HG03066 (cell line): ENCODE measurements around the gene FAM185A.
A peak's percentile ranks its signal among the peaks of the same experiment; 100 is the strongest.
"Not testable (repeated sequence)": the region's sequence is repeated elsewhere in the genome, so short reads cannot be mapped to it uniquely, and the experiment has no call there.

Source experiments
- ATAC-seq: cut with Tn5 transposase; IDR thresholded peaks from one replicate; pipeline ENCODE4 v1.9.1; 2021; ENCODE audit warnings: low read depth; ENCODE audit not compliant: unreplicated experiment

FAM185A gene

GRCh38 chr7:102748605-102749444 lies at the start of gene FAM185A:
TSS of gene FAM185A (plus strand) at chr7:102748999. CDS start at chr7:102749208, 209 bp downstream.
- ATAC-seq, result peak; percentile 98

DNA sequence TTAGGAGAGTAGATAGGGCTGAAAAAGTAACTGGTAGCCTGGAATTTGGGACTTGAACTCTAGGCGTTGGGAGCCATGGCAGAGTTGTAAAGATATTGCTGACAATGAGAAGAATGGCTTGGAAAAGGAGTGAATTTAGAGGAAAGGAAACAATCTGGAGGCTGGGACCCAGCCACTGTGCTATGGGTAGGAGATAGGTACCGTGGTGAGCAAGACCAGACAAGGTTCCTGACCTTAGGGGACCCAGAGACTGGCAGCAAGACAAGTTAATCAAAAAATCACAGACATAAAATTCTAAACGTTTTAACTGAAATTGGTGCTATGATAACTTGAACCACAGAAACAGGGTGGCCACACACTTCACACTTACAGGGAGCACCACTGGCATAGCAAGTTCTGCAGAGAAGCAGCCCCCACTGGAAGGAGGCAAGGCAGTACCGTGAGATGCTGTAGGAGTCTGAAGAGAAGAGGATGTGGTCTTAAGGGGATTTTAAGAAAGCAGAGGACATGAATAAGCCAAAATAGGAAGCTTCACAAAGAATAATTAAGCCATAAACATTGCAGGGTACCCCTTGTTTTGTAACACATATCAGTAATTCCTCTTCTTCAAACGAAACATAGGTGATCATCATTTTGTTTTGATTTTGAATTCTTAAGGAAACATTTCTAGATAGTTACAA lies 35.6 kb upstream of the FAM185A start:
- ATAC-seq, result peak; percentile 65

GRCh38 chr7:102713691-102714080 lies 35.1 kb upstream of the FAM185A start:
- peak; percentile 61 for ATAC-seq

- ATAC-seq, result not testable (repeated sequence)
Observed at GRCh38 chr7:102714774-102715522, 33.9 kb upstream of the FAM185A start.

GRCh38 chr7:102715718-102716117 lies 33.1 kb upstream of the FAM185A start:
- ATAC-seq, result peak; percentile 45

DNA sequence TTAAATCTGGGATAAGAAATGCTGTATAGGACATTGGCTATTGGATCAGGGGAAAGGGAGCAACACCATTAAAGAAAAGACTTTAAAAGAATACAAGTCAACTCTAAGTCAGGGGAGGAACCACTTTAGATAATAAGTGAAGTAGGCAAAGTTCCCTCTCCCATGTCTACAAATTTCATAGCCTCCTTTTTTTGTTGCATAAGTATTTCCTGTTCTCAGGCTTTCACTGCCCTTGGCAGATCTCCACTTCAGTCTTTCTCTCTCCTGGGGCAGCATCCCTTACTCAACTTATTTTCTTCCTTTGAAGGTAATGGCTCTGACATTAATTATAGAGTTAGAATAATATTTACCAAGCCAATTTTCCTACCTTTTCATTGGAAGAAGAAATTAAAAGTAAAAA lies 30.3 kb upstream of the FAM185A start:
- not testable (repeated sequence) for ATAC-seq

- ATAC-seq, result not testable (repeated sequence)
Observed at GRCh38 chr7:102726170-102726569, 22.6 kb upstream of the FAM185A start.

DNA sequence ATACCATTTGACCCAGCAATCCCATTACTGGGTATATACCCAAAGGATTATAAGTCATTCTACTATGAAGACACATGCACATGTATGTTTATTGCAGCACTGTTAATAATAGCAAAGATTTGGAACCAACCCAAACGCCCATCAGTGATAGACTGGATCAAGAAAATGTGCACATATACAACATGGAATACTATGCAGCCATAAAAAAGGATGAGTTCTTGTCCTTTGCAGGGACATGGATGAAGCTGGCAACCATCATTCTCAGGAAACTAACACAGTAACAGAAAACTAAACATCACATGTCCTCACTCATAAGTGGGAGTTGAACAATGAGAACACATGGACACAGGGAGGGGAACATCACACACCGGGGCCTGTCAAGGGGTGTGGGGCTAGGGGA lies 19.1 kb upstream of the FAM185A start:
- not testable (repeated sequence) for ATAC-seq

- ATAC-seq, result not testable (repeated sequence)
Observed at GRCh38 chr7:102730431-102730830, 18.4 kb upstream of the FAM185A start.

DNA sequence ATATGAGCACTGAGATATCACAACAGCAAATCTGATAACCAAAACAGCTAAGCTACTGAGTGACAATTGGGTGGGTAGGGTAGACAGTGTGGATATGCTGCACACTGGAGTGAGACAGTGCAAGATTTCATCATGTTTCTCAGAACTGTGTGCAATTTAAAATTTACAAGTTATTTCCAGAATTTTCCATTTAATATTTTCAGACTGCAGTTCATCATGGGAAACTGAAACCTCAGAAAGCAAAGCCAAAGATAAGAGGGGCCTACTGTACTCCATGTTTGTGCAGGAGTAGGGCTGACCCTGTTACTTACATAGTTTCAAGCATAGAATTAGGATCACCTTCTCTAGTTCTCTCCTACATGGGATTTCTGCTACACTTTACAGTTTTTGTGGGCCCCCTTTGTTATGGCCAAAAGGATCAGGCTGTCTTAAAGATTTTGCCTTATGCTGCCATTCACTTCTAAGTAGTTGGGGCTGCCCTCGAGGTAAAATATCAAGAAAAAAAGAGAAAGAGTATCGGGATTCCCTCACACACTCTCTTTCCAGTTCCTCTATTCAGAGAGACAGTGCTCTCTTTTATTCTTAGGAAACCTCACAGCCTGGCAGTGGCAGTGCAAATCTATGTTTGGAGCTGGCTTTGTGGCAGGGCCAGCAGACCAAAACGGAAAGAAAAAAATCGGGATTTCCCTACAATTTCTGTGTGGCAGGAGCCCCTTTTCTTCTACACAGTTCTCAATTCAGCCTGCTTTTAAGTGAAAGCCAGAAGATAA lies 6.6 kb upstream of the FAM185A start:
- not testable (repeated sequence) for ATAC-seq

DNA sequence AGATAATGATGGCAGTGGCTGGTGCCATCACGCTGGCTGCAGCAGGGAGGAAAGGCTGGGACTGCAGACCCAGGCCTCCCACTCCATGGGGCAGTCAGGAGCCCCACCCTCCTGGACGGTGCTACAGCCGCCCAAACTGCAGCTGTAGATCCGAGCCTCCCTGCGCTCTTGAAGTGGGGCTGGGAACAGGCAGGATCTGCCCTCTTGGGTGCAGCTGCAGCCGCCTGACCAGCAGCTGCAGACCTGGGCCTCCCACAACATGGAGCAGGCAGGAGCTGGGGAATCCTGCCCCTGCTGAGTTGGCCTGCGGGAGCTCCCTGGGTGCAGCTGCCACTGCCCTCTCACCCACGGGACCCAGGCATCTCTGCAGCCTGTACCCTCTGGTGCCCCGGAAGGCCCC lies 4.9 kb upstream of the FAM185A start:
- not testable (repeated sequence) for ATAC-seq

GRCh38 chr7:102745494-102746288 lies 3.1 kb upstream of the FAM185A start:
- ATAC-seq, result not testable (repeated sequence)

DNA sequence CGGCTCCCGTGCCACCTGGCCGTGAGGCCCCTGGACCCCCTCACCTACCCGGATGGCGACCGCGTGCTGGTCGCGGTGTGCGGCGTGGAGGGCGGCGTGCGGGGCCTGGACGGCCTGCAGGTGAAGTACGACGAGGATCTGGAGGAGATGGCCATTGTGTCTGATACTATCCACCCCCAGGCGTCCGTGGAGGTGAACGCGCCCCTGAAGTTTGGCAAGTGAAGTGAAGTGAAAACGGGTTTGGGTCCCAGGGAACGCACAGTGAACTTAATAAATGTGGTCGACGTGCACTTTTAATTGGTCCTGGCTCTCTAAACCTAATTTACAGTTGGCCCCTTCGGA lies 617 bp downstream of the FAM185A start:
- ATAC-seq, result not testable (repeated sequence)

DNA sequence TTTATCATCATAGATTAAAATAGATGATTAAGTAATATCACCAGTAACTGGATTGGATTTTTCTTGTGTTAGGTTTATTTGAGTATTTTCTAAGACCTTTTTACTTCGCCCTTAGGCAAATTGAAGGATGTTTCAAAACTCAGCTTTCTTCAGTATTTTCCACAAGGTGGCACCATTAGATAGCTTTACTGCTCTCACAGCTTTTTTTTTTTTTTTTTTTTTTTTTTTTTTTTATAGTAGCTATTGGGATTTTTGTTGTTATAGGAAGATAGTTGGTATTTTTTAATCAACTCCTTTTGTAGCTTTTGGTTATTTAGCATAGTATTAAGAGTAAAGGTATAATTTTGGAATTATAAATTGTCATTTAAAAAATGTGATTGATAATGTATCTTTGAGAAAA lies 9.4 kb downstream of the FAM185A start:
- not testable (repeated sequence) for ATAC-seq

DNA sequence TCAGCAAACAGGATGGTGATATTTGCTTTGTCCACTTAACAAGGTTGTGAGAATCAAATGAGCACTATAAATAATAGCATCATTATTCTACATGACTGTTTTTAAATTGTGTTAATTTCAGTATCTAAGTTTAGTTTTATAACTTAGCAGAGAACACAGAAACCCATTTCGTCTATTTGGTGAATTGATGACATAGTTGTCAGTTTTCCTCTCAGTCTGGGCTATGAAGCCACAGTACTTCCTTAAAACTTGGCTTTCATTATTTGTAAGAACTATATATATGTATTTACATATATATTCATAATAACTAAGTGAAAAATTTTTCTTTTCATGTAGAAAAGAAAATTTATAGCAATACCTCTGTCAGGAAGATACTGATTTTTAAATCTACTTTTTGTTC lies 11.1 kb downstream of the FAM185A start:
- ATAC-seq, result not testable (repeated sequence)

GRCh38 chr7:102761234-102761633 lies 12.4 kb downstream of the FAM185A start:
- not testable (repeated sequence) for ATAC-seq

DNA sequence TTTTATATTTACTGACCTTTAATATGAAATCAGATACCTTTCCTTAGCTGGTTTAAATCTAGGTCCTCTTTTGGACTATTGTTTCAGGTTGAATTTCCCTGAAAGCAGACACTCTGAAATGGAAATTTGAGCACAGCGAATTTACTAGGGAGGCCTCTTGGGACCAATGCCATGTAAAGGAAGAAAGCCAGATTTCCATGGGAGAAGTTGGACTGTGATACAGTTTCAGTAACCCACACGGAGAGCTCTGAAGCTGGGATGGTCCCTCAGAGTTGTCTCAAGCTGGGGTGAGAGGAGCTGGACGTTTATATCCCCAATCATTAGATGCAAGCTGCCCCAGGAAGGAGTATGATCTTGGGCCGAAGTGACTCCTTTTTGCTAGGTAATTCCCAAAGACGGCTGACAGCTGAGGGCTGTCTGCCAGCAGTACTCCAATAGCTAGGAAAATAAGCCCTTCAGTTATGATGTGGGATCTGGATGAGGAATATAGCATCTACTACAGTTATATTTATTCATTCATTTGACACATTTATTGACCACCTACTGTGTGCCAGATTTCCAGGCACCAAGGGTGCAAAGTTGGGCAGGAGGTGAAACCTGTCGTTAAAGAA lies 14.6 kb downstream of the FAM185A start:
- ATAC-seq, result not testable (repeated sequence)

- ATAC-seq, result not testable (repeated sequence)
Observed at GRCh38 chr7:102769657-102770192, 20.9 kb downstream of the FAM185A start.

DNA sequence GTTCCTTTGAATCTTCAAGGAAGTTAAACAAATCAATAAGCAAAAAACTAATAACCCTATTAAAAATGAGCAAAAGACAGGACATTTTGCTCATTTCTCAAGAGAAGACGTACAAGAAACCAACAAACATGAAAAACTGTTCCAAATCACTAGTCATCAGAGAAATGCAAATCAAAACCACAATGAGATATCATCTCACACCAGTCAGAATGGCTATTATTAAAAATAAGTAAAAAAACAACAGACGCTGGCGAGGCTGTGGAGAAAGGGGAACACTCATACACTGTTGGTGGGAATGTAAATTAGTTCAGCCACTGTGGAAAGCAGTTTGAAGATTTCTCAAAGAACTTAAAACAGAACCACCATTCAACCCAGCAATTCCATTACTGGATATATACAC lies 21.7 kb downstream of the FAM185A start:
- peak; percentile 57 for ATAC-seq
